GM10266 (cell line): Measurements from ENCODE around the gene TTYH3.

Source experiments
- DNase-seq: peaks from one replicate; pipeline ENCODE4 v3.0.0; 2012; ENCODE audit errors: extremely low spot score
- TF ChIP-seq, protein P1 (sequence below): IDR thresholded peaks from 2 replicates; pipeline ENCODE4 v1.5.1; 2012; ENCODE audit warnings: mild to moderate bottlenecking, low read depth; ENCODE audit not compliant: control insufficient read depth, insufficient read depth; ENCODE audit errors: missing control alignments

TTYH3 gene

DNA sequence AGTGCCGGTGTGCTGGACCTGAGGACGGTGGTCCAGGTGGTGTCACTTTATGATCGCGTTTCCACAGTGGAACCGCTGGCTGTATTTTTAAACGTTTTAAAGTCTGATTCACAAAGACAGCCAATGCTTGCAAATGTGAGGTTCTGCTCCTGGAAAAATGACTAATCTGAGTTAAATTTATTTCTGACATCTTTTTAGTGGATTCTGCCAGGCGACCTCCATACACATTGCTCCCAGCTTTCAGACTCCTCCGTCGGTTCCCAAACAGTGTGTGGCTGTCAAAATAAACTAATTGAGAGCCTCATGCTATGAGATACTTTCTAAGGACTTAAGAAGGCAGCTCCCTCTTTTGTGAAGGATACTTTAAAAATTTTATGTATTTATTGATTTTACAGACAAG, 12.7 kb upstream of the TTYH3 start:
- TF ChIP-seq, protein P1, sequence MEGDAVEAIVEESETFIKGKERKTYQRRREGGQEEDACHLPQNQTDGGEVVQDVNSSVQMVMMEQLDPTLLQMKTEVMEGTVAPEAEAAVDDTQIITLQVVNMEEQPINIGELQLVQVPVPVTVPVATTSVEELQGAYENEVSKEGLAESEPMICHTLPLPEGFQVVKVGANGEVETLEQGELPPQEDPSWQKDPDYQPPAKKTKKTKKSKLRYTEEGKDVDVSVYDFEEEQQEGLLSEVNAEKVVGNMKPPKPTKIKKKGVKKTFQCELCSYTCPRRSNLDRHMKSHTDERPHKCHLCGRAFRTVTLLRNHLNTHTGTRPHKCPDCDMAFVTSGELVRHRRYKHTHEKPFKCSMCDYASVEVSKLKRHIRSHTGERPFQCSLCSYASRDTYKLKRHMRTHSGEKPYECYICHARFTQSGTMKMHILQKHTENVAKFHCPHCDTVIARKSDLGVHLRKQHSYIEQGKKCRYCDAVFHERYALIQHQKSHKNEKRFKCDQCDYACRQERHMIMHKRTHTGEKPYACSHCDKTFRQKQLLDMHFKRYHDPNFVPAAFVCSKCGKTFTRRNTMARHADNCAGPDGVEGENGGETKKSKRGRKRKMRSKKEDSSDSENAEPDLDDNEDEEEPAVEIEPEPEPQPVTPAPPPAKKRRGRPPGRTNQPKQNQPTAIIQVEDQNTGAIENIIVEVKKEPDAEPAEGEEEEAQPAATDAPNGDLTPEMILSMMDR: no peak
- no peak for DNase-seq

DNA sequence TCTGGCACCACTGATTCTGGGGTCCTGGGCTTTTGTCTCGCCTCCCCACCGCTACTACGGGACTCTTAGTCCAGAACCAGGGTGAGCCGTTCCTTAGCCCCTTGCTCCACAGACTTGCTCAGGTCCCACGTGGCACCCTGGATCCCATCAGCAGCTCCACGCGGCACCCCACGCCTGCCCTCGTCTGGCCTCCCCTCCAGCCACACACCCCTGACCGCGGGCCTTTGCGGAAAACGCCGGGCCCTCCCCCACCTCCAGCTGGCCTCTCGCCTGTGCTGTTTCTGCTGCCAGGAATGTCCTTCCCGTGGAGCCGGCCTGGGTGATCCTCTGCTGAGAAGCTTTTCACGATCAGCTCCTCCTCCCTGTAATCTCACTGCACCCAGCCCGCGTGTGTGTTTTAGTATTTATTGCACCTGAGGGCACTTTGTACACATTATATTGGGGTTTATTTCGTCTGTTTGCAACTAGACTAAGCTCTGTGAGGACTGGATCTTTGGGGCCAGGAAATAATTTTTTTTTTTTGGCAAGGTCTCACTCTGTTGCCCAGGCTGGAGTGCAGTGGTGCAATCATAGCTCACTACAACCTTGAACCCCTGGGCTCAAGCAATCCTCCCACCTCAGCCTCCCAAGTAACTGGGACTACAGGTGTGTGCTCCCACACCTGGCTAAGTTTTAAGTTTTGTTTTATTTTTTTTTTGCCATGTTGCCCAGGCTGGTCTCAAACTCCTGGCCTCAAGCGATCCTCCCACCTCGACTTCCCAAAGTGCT, 10.5 kb upstream of the TTYH3 start:
- no peak for DNase-seq

DNA sequence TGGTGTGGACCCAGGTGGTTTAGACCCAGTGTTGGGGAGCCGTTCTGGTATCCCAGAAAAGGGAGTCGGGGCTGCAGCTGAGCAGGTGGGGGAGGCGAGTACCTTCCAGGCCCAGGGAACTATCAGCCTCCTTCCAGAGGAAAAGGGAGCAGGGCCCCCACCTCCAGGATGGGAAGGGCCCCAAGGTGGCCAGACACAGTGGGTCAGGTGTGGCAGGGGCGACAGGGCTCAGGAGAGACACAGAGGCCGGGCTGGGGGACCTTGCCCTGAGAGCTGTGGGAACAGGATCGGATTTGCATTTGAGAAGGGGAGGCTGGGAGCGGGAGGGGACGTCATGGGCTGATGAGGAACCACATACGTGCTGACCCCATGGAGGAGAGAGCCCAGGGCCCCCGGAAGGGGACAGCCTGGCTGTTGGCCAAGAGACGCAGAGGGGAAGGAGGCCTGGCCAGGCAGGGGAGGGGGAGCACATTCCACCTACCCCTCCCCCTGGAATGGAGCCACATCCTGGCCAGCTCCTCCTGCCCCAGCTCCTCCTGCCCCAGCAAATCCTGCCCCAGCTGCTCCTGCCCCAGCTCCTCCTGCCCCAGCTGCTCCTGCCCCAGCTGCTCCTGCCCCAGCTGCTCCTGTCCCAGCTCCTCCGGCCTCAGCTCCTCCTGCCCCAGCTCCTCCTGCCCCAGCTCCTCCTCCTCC, 9.7 kb upstream of the TTYH3 start:
- no peak for DNase-seq

More for the DNA sequence above, 10.5 kb upstream of the TTYH3 start:
- TF ChIP-seq, protein P1: no peak

DNA sequence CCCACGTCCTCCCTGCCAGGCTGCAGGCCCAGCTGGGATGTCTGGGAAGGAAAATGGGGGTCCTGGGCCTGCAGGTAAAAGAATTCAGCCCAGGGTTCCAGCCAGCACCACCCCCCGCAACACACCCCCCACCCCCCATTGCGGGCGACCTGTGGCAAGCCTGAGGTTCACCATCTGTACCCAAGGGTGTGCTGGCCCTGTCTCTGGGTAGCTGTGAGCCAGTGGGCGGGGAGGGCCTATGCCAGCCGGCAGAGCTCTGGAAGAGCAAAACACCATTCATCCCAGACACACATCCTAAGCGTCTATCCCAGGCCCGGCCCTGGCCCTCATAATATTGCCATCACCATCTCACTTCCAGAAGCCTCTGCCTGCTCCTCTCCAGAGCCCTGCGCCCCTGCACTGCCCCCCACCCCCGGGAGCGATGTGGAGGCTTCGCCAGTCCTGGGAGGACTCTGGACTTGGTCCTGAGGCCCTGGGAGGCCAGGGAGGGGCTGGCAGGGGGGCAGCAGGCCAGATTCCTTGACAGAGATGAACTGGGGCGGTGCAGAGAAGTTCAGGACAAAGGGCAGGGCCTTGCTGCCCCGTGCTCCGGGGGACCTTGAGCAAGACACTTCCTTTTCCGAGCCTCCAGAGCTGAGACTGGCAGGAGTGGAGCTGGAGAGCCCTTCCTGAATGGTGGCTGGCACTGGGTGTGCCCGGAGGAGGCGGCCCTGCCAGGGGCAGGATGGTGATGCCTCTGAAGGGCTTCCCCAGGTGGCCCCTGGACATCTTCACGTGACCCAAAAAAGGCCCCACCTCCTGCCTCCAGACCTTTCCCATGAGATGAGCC, 8.7 kb upstream of the TTYH3 start:
- TF ChIP-seq, protein P1: no peak
- no peak for DNase-seq

More for the DNA sequence above, 9.7 kb upstream of the TTYH3 start:
- TF ChIP-seq, protein P1: no peak

DNA sequence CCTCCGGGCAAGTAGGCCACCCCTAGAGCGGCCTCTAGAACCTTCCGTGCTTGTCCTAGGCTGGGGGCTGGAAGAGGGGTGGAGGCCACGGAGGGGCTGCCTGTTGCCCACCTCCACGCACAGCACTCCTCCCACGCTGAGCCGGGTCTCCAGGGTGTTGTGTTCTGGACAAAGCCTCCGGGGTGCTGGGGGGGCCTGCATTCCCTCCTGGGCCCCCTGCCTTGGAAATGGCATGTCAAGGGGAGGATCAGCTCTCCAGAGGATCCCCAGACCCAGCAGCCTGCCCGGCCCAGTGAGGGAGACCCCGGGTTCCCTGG, 8.1 kb upstream of the TTYH3 start:
- TF ChIP-seq, protein P1: no peak
- no peak for DNase-seq

DNA sequence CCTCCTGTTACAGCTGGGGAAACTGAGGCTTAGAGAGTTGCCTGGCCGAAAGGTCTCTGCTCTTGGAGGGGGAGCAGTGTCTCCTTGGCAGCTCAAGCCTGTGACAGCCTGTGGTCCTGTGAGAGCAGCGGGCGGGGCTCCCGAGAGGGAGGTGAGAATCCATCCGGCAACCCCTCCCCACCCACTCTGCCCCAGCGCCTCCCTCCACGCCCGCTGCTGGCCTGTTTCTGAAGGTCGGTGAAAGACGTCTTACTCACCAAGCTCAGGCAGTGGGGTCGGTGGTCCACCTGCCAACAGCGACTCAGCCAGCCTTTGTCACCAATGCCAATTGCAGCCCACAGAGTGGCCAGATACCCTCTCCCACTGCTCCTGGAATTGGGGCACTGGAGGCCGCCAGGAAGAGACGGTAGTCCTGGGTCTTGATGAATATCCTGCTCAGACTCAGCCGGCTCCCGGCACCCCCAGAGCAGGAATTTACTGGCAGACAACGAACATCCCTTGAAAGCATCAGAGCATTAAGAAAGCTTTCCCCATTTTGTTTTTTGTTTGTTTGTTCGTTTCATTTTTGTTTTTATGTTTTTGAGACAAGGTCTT, 7.4 kb upstream of the TTYH3 start:
- DNase-seq: no peak
- TF ChIP-seq, protein P1: no peak
